K562 (cell line): ENCODE results near the gene CPSF4L. TPM values are rescaled to one million over a fixed set of nuclear protein-coding genes. Genes with fewer than 3 reads are reported as not detected.

Experiments
- ZBTB40 ChIP-seq, 2 experiments: fragments of 450-650 bp in 1 of 2; sonication (generic) in 1 of 2; formaldehyde crosslinking in 1 of 2; IDR thresholded peaks; 2 replicates each; pipeline versions ENCODE4 v1.7.1 to v1.9.0; 2016 to 2022; ENCODE audit warnings: inconsistent platforms in 1 of 2, mild to moderate bottlenecking in 1 of 2, missing genetic modification reagents in 1 of 2
- polyA plus RNA-seq, 8 experiments: library from polyadenylated mRNA; depleted of rRNA in 4 of 8; stranded (reverse) in 5 of 8; unstranded in 3 of 8; fragments of >200 nt; fragmentation: Nextera tagmentation in 2 of 8; fragmentation: Illumina TruSeq in 1 of 8; extraction: Ambion mirVana in 2 of 8; extraction: Trizol in 1 of 8; gene quantifications; 2 replicates each; pipeline versions ENCODE4 v1.2.1 to v1.2.3, GENCODE V29; 2011 to 2014; ENCODE audit warnings: inconsistent platforms in 1 of 8, missing spikeins in 1 of 8
- total RNA-seq, 7 experiments: library from RNA; depleted of rRNA in 6 of 7; stranded (reverse); fragments of >200 nt in 6 of 7; fragmentation: Illumina TruSeq in 2 of 7; extraction: Trizol in 2 of 7; gene quantifications; 2 replicates each; pipeline versions ENCODE4 v1.2.1 to v1.2.3, GENCODE V29; 2011 to 2021; ENCODE audit warnings: low replicate concordance in 1 of 7

Gene CPSF4L
- total and polyA plus RNA-seq, 9 of the 15 experiments (the other 6 are each of a cell fraction or from before 2014, with no cell fraction given): not detected

- no peak for TF ChIP-seq ZBTB40 (IDR thresholded peaks at IDR 0.05)
- TF ChIP-seq ZBTB40 (CRISPR knock-in tag; IDR thresholded peaks at IDR 0.05): no peak
- TF ChIP-seq, all 486 proteins: peak for 0
These were observed 18.0 kb upstream of the CPSF4L start (continued) for GRCh38 chr17:73279704-73280103.
